Esophagus squamous epithelium (tissue), 4 donors: Measurements from ENCODE around the gene CSF2RB.

Source experiments
- CTCF ChIP-seq, 6 experiments: fragments of 450-650 bp in 4 of 6; fragments of 200-600 bp in 2 of 6; sonication (generic) in 2 of 6; IDR thresholded peaks; one replicate each; pipeline ENCODE4 v1.5.1; 2016 to 2019; ENCODE audit warnings: antibody characterized with exemption in 6 of 6, mild to moderate bottlenecking in 4 of 6, moderate library complexity in 4 of 6
- POLR2A ChIP-seq, 4 donors: fragments of 450-650 bp; IDR thresholded peaks; one replicate each; pipeline ENCODE4 v1.6.1; 2017; ENCODE audit warnings: antibody characterized with exemption in 4 of 4, mild to moderate bottlenecking in 4 of 4, moderate library complexity in 3 of 4

GRCh38 chr22:36950797-36951590 lies 37.6 kb downstream of the CSF2RB start:
- TF ChIP-seq CTCF (IDR thresholded peaks at IDR 0.05) (no peak), POLR2A (IDR thresholded peaks at IDR 0.05) (no peak)
